HEK293 (cell line): ENCODE measurements around the gene ZFYVE21.

ENCODE experiments used
- CTCF ChIP-seq: fragments of 450-650 bp; formaldehyde crosslinking; IDR thresholded peaks from 2 replicates; pipeline ENCODE4 v1.5.1; 2016; ENCODE audit warnings: missing biosample characterization, missing genetic modification characterization
- TCF7L2 ChIP-seq: IDR thresholded peaks from 2 replicates; pipeline ENCODE4 v1.6.1; 2011; ENCODE audit warnings: low read depth, mild to moderate bottlenecking, inconsistent platforms, low read length, moderate library complexity, borderline replicate concordance
- YY1 ChIP-seq: fragments of 450-650 bp; formaldehyde crosslinking; IDR thresholded peaks from 2 replicates; pipeline ENCODE4 v1.5.1; 2018; ENCODE audit warnings: missing biosample characterization, missing genetic modification characterization
- ZNF121 ChIP-seq: fragments of 450-650 bp; formaldehyde crosslinking; IDR thresholded peaks from 2 replicates; pipeline ENCODE4 v1.5.1; 2016; ENCODE audit warnings: missing biosample characterization, missing genetic modification characterization
- ZNF423 ChIP-seq: fragments of 450-650 bp; formaldehyde crosslinking; IDR thresholded peaks from 2 replicates; pipeline ENCODE4 v1.5.1; 2016; ENCODE audit warnings: missing biosample characterization, missing genetic modification characterization
- ZNF48 ChIP-seq: fragments of 450-650 bp; formaldehyde crosslinking; IDR thresholded peaks from 2 replicates; pipeline ENCODE4 v1.5.1; 2016; ENCODE audit warnings: missing biosample characterization, missing genetic modification characterization
- ZNF629 ChIP-seq: fragments of 450-650 bp; formaldehyde crosslinking; IDR thresholded peaks from 2 replicates; pipeline ENCODE4 v1.5.1; 2017; ENCODE audit warnings: missing biosample characterization, missing genetic modification characterization

GRCh38 chr14:103723748-103724081 lies 8.1 kb downstream of the ZFYVE21 start:
- TF ChIP-seq YY1 (tag by site-specific recombination) = no peak
- TF ChIP-seq CTCF (tag by site-specific recombination) = no peak
- no peak for TF ChIP-seq ZNF423 (tag by site-specific recombination)
- no peak for TF ChIP-seq ZNF121 (tag by site-specific recombination)
- TF ChIP-seq TCF7L2 = no peak
- no peak for TF ChIP-seq ZNF48 (tag by site-specific recombination)
- TF ChIP-seq ZNF629 = no peak
